Measurements from ENCODE around the gene GREB1. TPM values are rescaled to one million over a fixed set of nuclear protein-coding genes. Genes with fewer than 3 reads are reported as not detected.

Gene GREB1
- total and polyA plus RNA-seq, 2 of the 4 experiments (the other 2 are of a cell fraction), result 0.05 TPM; not detected in 1

DNA sequence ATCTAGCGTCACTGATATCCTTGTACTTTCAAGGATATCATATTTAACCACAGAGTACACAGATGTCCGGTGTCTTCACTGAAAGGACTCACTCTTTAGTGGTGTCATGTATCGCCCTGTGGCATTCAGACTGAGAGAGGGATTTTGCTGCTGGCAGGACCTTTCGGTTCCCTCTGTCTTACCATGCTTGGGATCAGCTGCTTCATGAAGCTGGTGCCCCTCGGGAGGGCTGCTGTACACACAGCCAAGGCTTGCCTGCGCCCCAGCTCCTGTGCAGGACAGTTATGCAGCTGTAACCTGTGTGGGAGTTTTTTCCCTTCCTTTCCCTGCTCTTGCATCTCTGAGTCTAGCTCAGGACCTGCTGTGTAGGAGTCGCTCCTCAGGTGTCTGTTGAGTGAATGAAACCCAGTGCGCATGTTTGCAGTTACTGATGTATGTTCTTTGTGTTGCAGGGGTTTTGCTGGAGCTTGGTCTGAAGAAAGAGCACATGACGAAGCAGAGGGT, 64.4 kb downstream of the GREB1 start:
- Histone ChIP-seq H3K79me1 (ENCODE audit: low read depth in 1 of 2, low read length in 2 of 2) (no peaks in the 10 kb centered on the region), H3K56ac (ENCODE audit: extremely low read depth, insufficient read depth, low read length) (no peak overlapping the region), H3K4me3 (ENCODE audit: insufficient read depth, low read depth, low read length) (no peak overlapping the region), H2BK20ac (ENCODE audit: low read depth, low read length) (no peak overlapping the region), H3K4me1 (ENCODE audit: control insufficient read depth, insufficient read depth, low read length) (no peaks in the 10 kb centered on the region), H4K5ac (ENCODE audit: low read depth, low read length) (no peak overlapping the region), H3K4me2 (ENCODE audit: low read depth, low read length) (no peak overlapping the region), H2BK120ac (ENCODE audit: low read depth, low read length) (no peak overlapping the region), H3K23ac (ENCODE audit: low read depth, low read length) (no peak overlapping the region), H3K9me1 (ENCODE audit: insufficient read depth, low read length) (no peaks in the 10 kb centered on the region), H3K9ac (ENCODE audit: low read depth, low read length) (no peak overlapping the region), H3K14ac (replicated peaks; ENCODE audit: low read depth, low read length) (no peak overlapping the region), H2BK5ac (ENCODE audit: low read depth, low read length, poor library complexity, severe bottlenecking) (no peak overlapping the region), H2AK9ac (replicated peaks; ENCODE audit: low read depth, low read length, poor library complexity) (no peak overlapping the region), H2AFZ (replicated peaks; ENCODE audit: low read length, poor library complexity) (no peak overlapping the region), H3K27me3 (ENCODE audit: control insufficient read depth, insufficient read depth, low read length) (peaks cover 40% of the 10 kb centered on the region), H3K9me3 (ENCODE audit: control insufficient read depth, insufficient read depth, low read length) (no peaks in the 10 kb centered on the region), H4K20me1 (ENCODE audit: insufficient read depth, low read length) (no peaks in the 10 kb centered on the region), H3K18ac (ENCODE audit: low read depth, low read length) (no peak overlapping the region), H4K8ac (ENCODE audit: low read depth in 2 of 2, low read length in 2 of 2) (no peak overlapping the region), H2AK5ac (ENCODE audit: low read depth, low read length) (no peak overlapping the region), H2BK15ac (ENCODE audit: low read depth, low read length) (no peak overlapping the region), H3K36me3 (ENCODE audit: control insufficient read depth, insufficient read depth, low read length) (no peaks in the 10 kb centered on the region), H3K27ac (ENCODE audit: insufficient read depth, low read length) (no peak overlapping the region), H3K4ac (ENCODE audit: low read depth, low read length) (no peak overlapping the region), H4K91ac (ENCODE audit: insufficient read depth, low read depth, low read length) (no peak overlapping the region)
- TF ChIP-seq NFE2L2 (IDR thresholded peaks at IDR 0.05; ENCODE audit: low read depth, low read length), result no peak
- TF ChIP-seq CHD1 (IDR thresholded peaks at IDR 0.05; ENCODE audit: low read depth, low read length), result no peak
- no peak for TF ChIP-seq MXI1 (IDR thresholded peaks at IDR 0.05; ENCODE audit: borderline replicate concordance, low read depth, low read length)
- TF ChIP-seq RFX5 (IDR thresholded peaks at IDR 0.05; ENCODE audit: low read depth, low read length), result no peak
- TF ChIP-seq FOS (IDR thresholded peaks at IDR 0.05; ENCODE audit: low read depth, low read length), result no peak
- no peak for TF ChIP-seq BHLHE40 (IDR thresholded peaks at IDR 0.05; ENCODE audit: low read depth, low read length)
- TF ChIP-seq CTCF (conservative IDR thresholded peaks at IDR 0.05; ENCODE audit: low read depth, low read length), result no peak
- TF ChIP-seq RAD21 (IDR thresholded peaks at IDR 0.05; ENCODE audit: low read length), result no peak
- TF ChIP-seq RCOR1 (IDR thresholded peaks at IDR 0.05; ENCODE audit: insufficient replicate concordance, low read length), result no peak
- no peak for TF ChIP-seq MAFK (IDR thresholded peaks at IDR 0.05; ENCODE audit: low read depth, low read length)
- no peak for TF ChIP-seq ELK1 (IDR thresholded peaks at IDR 0.05; ENCODE audit: borderline replicate concordance, low read depth, low read length)
- TF ChIP-seq SMC3 (IDR thresholded peaks at IDR 0.05; ENCODE audit: low read depth, low read length), result no peak
- TF ChIP-seq CEBPB (IDR thresholded peaks at IDR 0.05; ENCODE audit: low read depth, low read length), result no peak
- POLR2A ChIA-PET (ENCODE audit: unreplicated experiment), result interaction anchor here (0.7 kb wide), 1 partner anchor 105 kb away, joined by 3 read pairs; no protein-coding TSS in a partner anchor
- in situ Hi-C loops (cut with MboI; ENCODE audit: low sequenced_read_pairs) (no loop called here), intact Hi-C loops (cut with micrococcal nuclease) (no loop called here), dilution Hi-C loops (cut with HindIII; ENCODE audit: low sequenced_read_pairs, unreplicated experiment) (no loop called here)
- CTCF ChIA-PET, result no interaction called here
- no TSS peak for BruUV-seq (replicated peaks)
- DNase-seq (no peak), ATAC-seq (ENCODE audit: low read depth) (no peak; the same call in 1 of the 2 replicates)
- 10% methylated on average over 2 of the region's 9 CpGs; no CpG with 5 or more reads in 1 of the 2 experiments for WGBS, 2 experiments (ENCODE audit: extremely low coverage in 2 of 2, insufficient read length in 1 of 2)

Data from IMR-90 (cell line).